K562 (cell line): ENCODE data around the gene SPAG16. TPM values are rescaled to one million over a fixed set of nuclear protein-coding genes. Genes with fewer than 3 reads are reported as not detected.

ENCODE experiments used
- ATAC-seq: fragments of 200-7000 bp; cut with Tn5 transposase; 3 replicates; pipeline ENCODE4 v1.9.1; 2020; ENCODE audit warnings: moderate library complexity
- BruUV-seq: library from RNA; stranded (reverse); fragments of 400-500 nt; replicated peaks from 2 replicates; lab custom pipeline; 2021; lab: Mats Ljungman, UMichigan
- CTCF ChIA-PET: fragments of 300-600 bp; formaldehyde crosslinking; extraction: SDS; loops from one replicate; lab custom pipeline; 2021; ENCODE audit warnings: low intra/inter-chr PET ratio; lab: Yijun Ruan, JAX
- POLR2A ChIA-PET: fragments of 300-600, 350-650 bp; sonication (Branson Sonifier 250); formaldehyde crosslinking; extraction: SDS; loops from one replicate; lab custom pipeline; 2021; ENCODE audit warnings: antibody characterized with exemption, inconsistent platforms; lab: Yijun Ruan, JAX
- DNase-seq, 4 experiments: peaks; one replicate each; pipeline versions ENCODE4 v3.0.0 to v3.0.0-alpha.2; 2011 to 2018; ENCODE audit warnings: low spot score in 3 of 4, mixed read lengths in 3 of 4; ENCODE audit errors: extremely low read depth in 1 of 4
- FAIRE-seq: peaks from 2 replicates; lab custom pipeline; 2011; peaks lifted over from hg19 to GRCh38; lab: Jason Lieb, UNC
- H2AFZ ChIP-seq: 2 replicates; pipeline ENCODE4 v1.6.0; 2011; ENCODE audit warnings: low read depth, low read length, control low read depth, inconsistent platforms
- H3K27ac ChIP-seq: fragments of 200-600 bp; 3 replicates; pipeline ENCODE4 v1.8.0; 2011; ENCODE audit warnings: low read depth, mild to moderate bottlenecking, control low read depth, inconsistent platforms, low read length, moderate library complexity, mixed read lengths; ENCODE audit errors: extremely low read depth
- H3K27me3 ChIP-seq, 2 experiments: fragments of 300-600 bp in 1 of 2; 2 replicates in 1 of 2; 3 replicates in 1 of 2; pipeline versions ENCODE4 v1.6.0 to v1.8.0; 2011; ENCODE audit warnings: inconsistent platforms in 2 of 2, low read length in 2 of 2, mild to moderate bottlenecking in 1 of 2, mixed read lengths in 1 of 2, moderate library complexity in 1 of 2; ENCODE audit not compliant: control insufficient read depth in 2 of 2, insufficient read depth in 2 of 2
- H3K36me3 ChIP-seq: fragments of 300-600 bp; 3 replicates; pipeline ENCODE4 v1.8.0; 2011; ENCODE audit warnings: mild to moderate bottlenecking, low read length, inconsistent platforms; ENCODE audit not compliant: control insufficient read depth, insufficient read depth
- H3K4me1 ChIP-seq, 2 experiments: fragments of 200-600 bp in 1 of 2; replicated peaks in 1 of 2; 2 replicates in 1 of 2; 3 replicates in 1 of 2; pipeline versions ENCODE4 v1.5.1 to v1.8.0; 2011; ENCODE audit warnings: inconsistent platforms in 2 of 2, low read length in 2 of 2, mild to moderate bottlenecking in 1 of 2, mixed read lengths in 1 of 2, moderate library complexity in 1 of 2; ENCODE audit not compliant: control insufficient read depth in 2 of 2, insufficient read depth in 2 of 2
- H3K4me2 ChIP-seq: 2 replicates; pipeline ENCODE4 v1.6.1; 2011; ENCODE audit warnings: low read length, control low read depth, inconsistent platforms, mixed read lengths; ENCODE audit not compliant: insufficient read depth
- H3K4me3 ChIP-seq: fragments of 200-600 bp; sonication (generic), shearing (Covaris generic); 2 replicates; pipeline ENCODE4 v1.5.1; 2016; ENCODE audit warnings: control low read depth, inconsistent platforms
- H3K79me2 ChIP-seq: fragments of 200-600 bp; 3 replicates; pipeline ENCODE4 v1.8.0; 2011; ENCODE audit warnings: low read length, inconsistent platforms; ENCODE audit not compliant: control insufficient read depth, insufficient read depth
- H3K9ac ChIP-seq, 2 experiments: 2 replicates each; pipeline versions ENCODE4 v1.6.0 to v1.6.1; 2011; ENCODE audit warnings: low read depth in 2 of 2, low read length in 2 of 2, control low read depth in 1 of 2, inconsistent platforms in 1 of 2, mild to moderate bottlenecking in 1 of 2, mixed read lengths in 1 of 2; ENCODE audit not compliant: insufficient read depth in 1 of 2
- H3K9me1 ChIP-seq: one replicate; pipeline ENCODE4 v1.6.0; 2011; ENCODE audit warnings: inconsistent platforms, mild to moderate bottlenecking, low read length, moderate library complexity; ENCODE audit not compliant: control insufficient read depth, insufficient read depth
- H3K9me3 ChIP-seq: replicated peaks from 2 replicates; pipeline ENCODE4 v1.5.1; 2011; ENCODE audit warnings: low read depth, low read length, inconsistent platforms; ENCODE audit not compliant: control insufficient read depth, insufficient read depth
- H4K20me1 ChIP-seq: replicated peaks from 2 replicates; pipeline ENCODE4 v1.6.1; 2011; ENCODE audit warnings: low read length, inconsistent platforms, mixed read lengths; ENCODE audit not compliant: control insufficient read depth, insufficient read depth
- ADNP ChIP-seq: fragments of 200-800 bp; sonication (Bioruptor generic); IDR thresholded peaks from 2 replicates; pipeline ENCODE4 v1.6.1; 2016; ENCODE audit warnings: missing genetic modification characterization, missing compliant biosample characterization
- ARID3A ChIP-seq: IDR thresholded peaks from 2 replicates; pipeline ENCODE4 v1.6.1; 2012; ENCODE audit warnings: low read depth, low read length, improper control_type of control experiment, borderline replicate concordance
- CUX1 ChIP-seq: fragments of 200-800 bp; sonication (Bioruptor generic); IDR thresholded peaks from 2 replicates; pipeline ENCODE4 v1.6.1; 2016; ENCODE audit warnings: missing genetic modification characterization, missing compliant biosample characterization
- KLF16 ChIP-seq: IDR thresholded peaks from 2 replicates; pipeline ENCODE4 v1.6.1; 2016; ENCODE audit warnings: antibody characterized with exemption
- TAF15 ChIP-seq: fragments of 200-400 bp; formaldehyde crosslinking; IDR thresholded peaks from 2 replicates; pipeline ENCODE4 v1.6.1; 2017; ENCODE audit warnings: mild to moderate bottlenecking, low read depth, low read length, moderate library complexity
- WGBS: fragments of 100-300 bp; shearing (Covaris generic); methylation state at CpG from one replicate; pipeline ENCODE4 v1.1.6; 2016; ENCODE audit warnings: low coverage, mixed read lengths; ENCODE audit not compliant: insufficient coverage; ENCODE audit errors: missing lambda C conversion rate; 5-methylcytosine and 5-hydroxymethylcytosine counted together
- in situ Hi-C: fragments of 300-500 bp; cut with MboI; formaldehyde crosslinking; loops from 4 replicates; pipeline ENCODE4 v1.15.0; 2018; ENCODE audit warnings: inconsistent platforms, mixed read lengths
- intact Hi-C: fragments of 100-400 bp; cut with micrococcal nuclease; formaldehyde crosslinking; loops from 2 replicates; pipeline ENCODE4 v1.14.2; 2022
- polyA plus RNA-seq, 8 experiments: library from polyadenylated mRNA; depleted of rRNA in 4 of 8; stranded (reverse) in 5 of 8; unstranded in 3 of 8; fragments of >200 nt; fragmentation: Nextera tagmentation in 2 of 8; fragmentation: Illumina TruSeq in 1 of 8; extraction: Ambion mirVana in 2 of 8; extraction: Trizol in 1 of 8; gene quantifications; 2 replicates each; pipeline versions ENCODE4 v1.2.1 to v1.2.3, GENCODE V29; 2011 to 2014; ENCODE audit warnings: inconsistent platforms in 1 of 8, missing spikeins in 1 of 8
- total RNA-seq, 7 experiments: library from RNA; depleted of rRNA in 6 of 7; stranded (reverse); fragments of >200 nt in 6 of 7; fragmentation: Illumina TruSeq in 2 of 7; extraction: Trizol in 2 of 7; gene quantifications; 2 replicates each; pipeline versions ENCODE4 v1.2.1 to v1.2.3, GENCODE V29; 2011 to 2021; ENCODE audit warnings: low replicate concordance in 1 of 7

SPAG16 gene
- total and polyA plus RNA-seq, 9 of the 15 experiments (the other 6 are each of a cell fraction or from before 2014, with no cell fraction given) = 0.98 to 5.9 (median 3.5) TPM

GRCh38 chr2:214226061-214226460 lies 941.8 kb downstream of the SPAG16 start (continued):
- TF ChIP-seq ARID3A = no peak
- TF ChIP-seq, all 486 proteins: peak for 0

GRCh38 chr2:214232271-214232670 lies 948.0 kb downstream of the SPAG16 start:
- H3K9me1 ChIP-seq = no peaks in the 10 kb centered on the region
- no peak overlapping the region for H3K4me2 ChIP-seq
- H3K9me3 ChIP-seq = 0 out of 2 replicates have a peak, but pooled peaks cover 2% of the 10 kb centered on the region
- in situ Hi-C loops = no loop called here
- 4% methylated on average over 2 of the region's 2 CpGs for WGBS
- intact Hi-C loops = no loop called here
- ATAC-seq (no peak), FAIRE-seq (no peak), DNase-seq (no peak)
- POLR2A ChIA-PET = no interaction called here
- CTCF ChIA-PET = no interaction called here
- H3K27ac ChIP-seq = no peak overlapping the region
- no peaks in the 10 kb centered on the region for H3K36me3 ChIP-seq
- H2AFZ ChIP-seq = no peak overlapping the region
- no peak overlapping the region for H3K9ac ChIP-seq
- H3K4me1 ChIP-seq = no peaks in the 10 kb centered on the region
- H3K79me2 ChIP-seq = no peaks in the 10 kb centered on the region
- H3K27me3 ChIP-seq = no peaks in the 10 kb centered on the region
- no peak overlapping the region for H3K4me3 ChIP-seq
- no TSS peak for BruUV-seq
- no peak for TF ChIP-seq TAF15
- no peak for TF ChIP-seq KLF16
- TF ChIP-seq CUX1 (CRISPR knock-in tag) = no peak
- no peak for TF ChIP-seq ADNP (tag)
- no peaks in the 10 kb centered on the region for H4K20me1 ChIP-seq
